Liver (tissue), 9 donors: ENCODE measurements around the gene GSTO2. TPM values are rescaled to one million over a fixed set of nuclear protein-coding genes. Genes with fewer than 3 reads are reported as not detected.

Source experiments
- DNase-seq: peaks from one replicate; pipeline ENCODE4 v3.0.0-alpha.2; 2017; ENCODE audit warnings: low spot score
- H3K27ac ChIP-seq, 2 donors: one replicate each; pipeline ENCODE4 v1.7.0; 2013; ENCODE audit warnings: inconsistent platforms in 2 of 2, low read length in 2 of 2, control low read depth in 1 of 2, low read depth in 1 of 2, mild to moderate bottlenecking in 1 of 2
- H3K27me3 ChIP-seq, 4 donors: one replicate each; pipeline versions ENCODE4 v1.6.1 to v1.7.0; 2013; ENCODE audit warnings: low read length in 3 of 4, inconsistent platforms in 1 of 4, mild to moderate bottlenecking in 1 of 4, moderate library complexity in 1 of 4; ENCODE audit not compliant: control insufficient read depth in 4 of 4, insufficient read depth in 4 of 4
- H3K36me3 ChIP-seq, 4 donors: one replicate each; pipeline versions ENCODE4 v1.6.1 to v1.7.0; 2013; ENCODE audit warnings: low read length in 3 of 4, mild to moderate bottlenecking in 3 of 4, low read depth in 1 of 4, moderate library complexity in 1 of 4; ENCODE audit not compliant: control insufficient read depth in 4 of 4, insufficient read depth in 3 of 4
- H3K4me1 ChIP-seq, 4 donors: one replicate each; pipeline versions ENCODE4 v1.6.1 to v1.7.0; 2013; ENCODE audit warnings: low read length in 3 of 4, mild to moderate bottlenecking in 3 of 4, moderate library complexity in 1 of 4; ENCODE audit not compliant: control insufficient read depth in 4 of 4, insufficient read depth in 4 of 4
- H3K4me3 ChIP-seq, 3 donors: one replicate each; pipeline versions ENCODE4 v1.6.1 to v1.7.0; 2013; ENCODE audit warnings: low read length in 3 of 3, control low read depth in 1 of 3, low read depth in 1 of 3, mild to moderate bottlenecking in 1 of 3
- H3K9ac ChIP-seq, 2 donors: one replicate each; pipeline ENCODE4 v1.7.0; 2013; ENCODE audit warnings: low read length in 2 of 2, mild to moderate bottlenecking in 2 of 2, moderate library complexity in 2 of 2, control low read depth in 1 of 2, low read depth in 1 of 2
- H3K9me3 ChIP-seq, 4 donors: one replicate each; pipeline versions ENCODE4 v1.6.1 to v1.7.0; 2013; ENCODE audit warnings: low read length in 3 of 4; ENCODE audit not compliant: control insufficient read depth in 4 of 4
- ATF3 ChIP-seq: IDR thresholded peaks from 2 replicates; pipeline ENCODE4 v1.6.1; 2016; ENCODE audit warnings: antibody characterized with exemption
- CTCF ChIP-seq: fragments of 150-350 bp; IDR thresholded peaks from 2 replicates; pipeline ENCODE4 v1.5.1; 2017; ENCODE audit warnings: improper control_type of control experiment, low read depth, low read length; ENCODE audit not compliant: missing input control
- EGR1 ChIP-seq, 2 donors: IDR thresholded peaks; 2 replicates each; pipeline ENCODE4 v1.6.1; 2016 to 2018; ENCODE audit warnings: antibody characterized with exemption in 2 of 2, low read depth in 2 of 2
- FOXA1 ChIP-seq: IDR thresholded peaks from 2 replicates; pipeline ENCODE4 v1.6.1; 2016; ENCODE audit warnings: antibody characterized with exemption
- FOXA2 ChIP-seq: IDR thresholded peaks from 2 replicates; pipeline ENCODE4 v1.6.1; 2016; ENCODE audit warnings: antibody characterized with exemption
- GABPA ChIP-seq, 2 donors: IDR thresholded peaks in 1 of 2; conservative IDR thresholded peaks in 1 of 2; 2 replicates each; pipeline ENCODE4 v1.6.1; 2016; ENCODE audit warnings: antibody characterized with exemption in 2 of 2, mild to moderate bottlenecking in 1 of 2, moderate library complexity in 1 of 2
- HNF4A ChIP-seq, 2 donors: conservative IDR thresholded peaks; 2 replicates each; pipeline ENCODE4 v1.6.1; 2016; ENCODE audit warnings: antibody characterized with exemption in 2 of 2, mild to moderate bottlenecking in 2 of 2
- HNF4G ChIP-seq: IDR thresholded peaks from 2 replicates; pipeline ENCODE4 v1.6.1; 2016; ENCODE audit warnings: antibody characterized with exemption
- JUND ChIP-seq, 2 donors: IDR thresholded peaks; 2 replicates each; pipeline ENCODE4 v1.6.1; 2016; ENCODE audit warnings: antibody characterized with exemption in 2 of 2
- MAX ChIP-seq: IDR thresholded peaks from 2 replicates; pipeline ENCODE4 v1.6.1; 2016; ENCODE audit warnings: antibody characterized with exemption
- NR2F2 ChIP-seq: IDR thresholded peaks from 2 replicates; pipeline ENCODE4 v1.6.1; 2016; ENCODE audit warnings: antibody characterized with exemption
- RAD21 ChIP-seq, 2 donors: IDR thresholded peaks; 2 replicates each; pipeline ENCODE4 v1.6.1; 2016; ENCODE audit warnings: antibody characterized with exemption in 2 of 2, mild to moderate bottlenecking in 2 of 2
- REST ChIP-seq: IDR thresholded peaks from 2 replicates; pipeline ENCODE4 v1.6.1; 2016; ENCODE audit warnings: antibody characterized with exemption, mild to moderate bottlenecking
- RXRA ChIP-seq, 2 donors: IDR thresholded peaks; 2 replicates each; pipeline ENCODE4 v1.6.1; 2017 to 2018; ENCODE audit warnings: antibody characterized with exemption in 2 of 2, mild to moderate bottlenecking in 1 of 2
- SP1 ChIP-seq: IDR thresholded peaks from 2 replicates; pipeline ENCODE4 v1.6.1; 2018; ENCODE audit warnings: antibody characterized with exemption, mild to moderate bottlenecking
- TAF1 ChIP-seq: conservative IDR thresholded peaks from 2 replicates; pipeline ENCODE4 v1.6.1; 2016; ENCODE audit warnings: antibody characterized with exemption, mild to moderate bottlenecking
- YY1 ChIP-seq: IDR thresholded peaks from 2 replicates; pipeline ENCODE4 v1.6.1; 2016; ENCODE audit warnings: antibody characterized with exemption, mild to moderate bottlenecking
- ZBTB33 ChIP-seq: IDR thresholded peaks from 2 replicates; pipeline ENCODE4 v1.6.1; 2016; ENCODE audit warnings: antibody characterized with exemption
- WGBS: extraction: QIAGEN DNeasy Blood & Tissue Kit; methylation state at CpG from one replicate; pipeline ENCODE4 v1.1.7; 2013; 5-methylcytosine and 5-hydroxymethylcytosine counted together
- polyA plus RNA-seq, 2 donors: library from polyadenylated mRNA; stranded (reverse) in 1 of 2; unstranded in 1 of 2; fragments of 200-250 nt in 1 of 2; fragments of >200 nt in 1 of 2; fragmentation: Nextera tagmentation in 1 of 2; extraction: Ambion mirVana in 1 of 2; gene quantifications; one replicate each; pipeline versions ENCODE4 v1.2.1 to v1.2.3, GENCODE V29; 2013 to 2015
- total RNA-seq, 2 donors: library from RNA; depleted of rRNA; stranded (reverse); fragments of >200 nt; gene quantifications; one replicate each; pipeline ENCODE4 v1.2.3, GENCODE V29; 2014
- donor health status: healthy.
- donor health status: healthy.
- donor health status: healthy.
- donor health status: healthy.
- donor health status: healthy.

Gene GSTO2
- total and polyA plus RNA-seq, 4 donors: 1.0 to 4.6 (median 1.7) TPM

- WGBS: 99% methylated on average over 1 of the region's 1 CpG
- Histone ChIP-seq H3K36me3 (no peaks in the 10 kb centered on the region), H3K9ac (no peak overlapping the region), H3K4me1 (peaks cover 0 to 14% (median 7%) of the 10 kb centered on the region in 4 donors), H3K27me3 (no peaks in the 10 kb centered on the region), H3K27ac (no peak overlapping the region), H3K9me3 (no peaks in the 10 kb centered on the region), H3K4me3 (no peak overlapping the region)
- no peak for DNase-seq
- TF ChIP-seq HNF4A (conservative IDR thresholded peaks at IDR 0.05) (no peak), HNF4G (no peak), RAD21 (IDR thresholded peaks at IDR 0.05) (no peak), GABPA (IDR thresholded peaks at IDR 0.05 in 1 of 2, conservative IDR thresholded peaks at IDR 0.05 in 1 of 2) (no peak), MAX (no peak), EGR1 (IDR thresholded peaks at IDR 0.05; ENCODE audit: low read depth in 2 of 2) (no peak), FOXA2 (no peak), ZBTB33 (no peak), JUND (IDR thresholded peaks at IDR 0.05) (no peak), ATF3 (no peak), YY1 (no peak), NR2F2 (no peak), CTCF (no peak), TAF1 (no peak), FOXA1 (no peak), SP1 (no peak)
These were observed 75.2 kb downstream of the GSTO2 start for GRCh38 chr10:104344219-104344618.

- Histone ChIP-seq H3K9me3 (no peaks in the 10 kb centered on the region), H3K27ac (no peak overlapping the region), H3K4me1 (peaks cover 0 to 13% (median 11%) of the 10 kb centered on the region in 4 donors), H3K4me3 (no peak overlapping the region), H3K9ac (no peak overlapping the region), H3K36me3 (no peaks in the 10 kb centered on the region), H3K27me3 (no peaks in the 10 kb centered on the region)
- TF ChIP-seq FOXA1: no peak
- no peak for TF ChIP-seq NR2F2
- no peak for TF ChIP-seq HNF4G
- no peak for TF ChIP-seq FOXA2
- TF ChIP-seq EGR1 (IDR thresholded peaks at IDR 0.05; ENCODE audit: low read depth in 2 of 2): no peak
- TF ChIP-seq MAX: no peak
- no peak for TF ChIP-seq RXRA (IDR thresholded peaks at IDR 0.05)
- no peak for TF ChIP-seq CTCF
- no peak for TF ChIP-seq TAF1
- no peak for TF ChIP-seq ATF3
- no peak for TF ChIP-seq REST
- DNase-seq: no peak
These were observed 76.5 kb downstream of the GSTO2 start for GRCh38 chr10:104345515-104345914.
